Caki2 (cell line): Measurements from ENCODE around the gene DDHD1. TPM values are rescaled to one million over a fixed set of nuclear protein-coding genes. Genes with fewer than 3 reads are reported as not detected.

Experiments
- DNase-seq: peaks from one replicate; pipeline ENCODE4 v3.0.0-alpha.2; 2015; ENCODE audit warnings: low read depth
- in situ Hi-C: cut with HindIII; loops from 2 replicates; pipeline ENCODE4 v1.10.0; 2016; ENCODE audit warnings: low sequenced_read_pairs, low pct_unique_long_range_greater_than_20kb, mixed read lengths
- total RNA-seq: library from RNA; depleted of rRNA; stranded (reverse); fragments of >200 nt; shearing (Covaris generic); gene quantifications from 2 replicates; pipeline ENCODE4 v1.2.3, GENCODE V29; 2014; ENCODE audit warnings: low replicate concordance

Gene DDHD1
- total RNA-seq, 1 experiment from 2014 or later = 3.7 TPM

- in situ Hi-C loops = no loop called here
- DNase-seq = no peak
These were observed 105.6 kb downstream of the DDHD1 start for GRCh38 chr14:53047307-53048069.

- DNase-seq = no peak
- in situ Hi-C loops = no loop called here
These were observed 108.6 kb downstream of the DDHD1 start for GRCh38 chr14:53044486-53044885.

- in situ Hi-C loops = no loop called here
- no peak for DNase-seq
These were observed 110.0 kb downstream of the DDHD1 start for GRCh38 chr14:53043027-53043581.

- in situ Hi-C loops = no loop called here
- no peak for DNase-seq
These were observed 110.6 kb downstream of the DDHD1 start for GRCh38 chr14:53042480-53042879.

GRCh38 chr14:53041067-53041466 lies 112.1 kb downstream of the DDHD1 start:
- in situ Hi-C loops = no loop called here
- no peak for DNase-seq

DNA sequence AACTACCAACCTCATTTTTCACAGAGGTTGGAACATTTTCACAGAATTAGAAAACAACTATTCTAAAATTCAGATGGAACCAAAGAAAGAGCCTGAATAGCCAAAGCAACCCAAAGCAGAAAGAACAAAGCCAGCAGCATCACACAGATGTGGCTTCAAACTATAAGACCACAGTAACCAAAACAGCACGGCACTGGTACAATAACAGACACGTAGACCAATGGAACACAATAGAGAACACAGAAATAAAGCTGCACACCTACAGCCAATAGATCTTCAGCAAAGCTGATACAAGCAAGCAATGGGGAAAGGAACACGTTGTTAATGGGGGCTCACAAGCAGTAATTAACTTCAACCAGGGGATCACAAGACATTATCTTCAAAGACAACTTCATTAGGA lies 114.5 kb downstream of the DDHD1 start:
- in situ Hi-C loops = no loop called here
- DNase-seq = no peak

DNA sequence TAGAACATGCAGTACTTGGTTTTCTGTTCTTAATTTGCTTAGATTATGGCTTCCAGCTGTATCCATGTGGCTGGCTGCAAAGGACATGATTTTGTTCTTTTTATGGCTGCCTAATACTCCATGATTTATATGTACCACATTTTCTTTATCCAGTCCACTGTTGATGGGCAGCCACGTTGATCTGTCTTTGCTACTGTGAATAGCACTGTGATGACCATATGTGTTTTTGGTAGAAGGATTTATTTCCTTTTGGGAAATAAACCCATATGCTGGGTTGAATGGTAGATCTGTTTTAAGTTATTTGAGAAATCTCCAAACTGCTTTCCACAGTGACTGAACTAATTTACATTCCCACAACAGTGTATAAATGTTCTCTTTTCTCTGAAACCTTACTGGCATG lies 116.1 kb downstream of the DDHD1 start:
- in situ Hi-C loops = no loop called here
- no peak for DNase-seq

DNA sequence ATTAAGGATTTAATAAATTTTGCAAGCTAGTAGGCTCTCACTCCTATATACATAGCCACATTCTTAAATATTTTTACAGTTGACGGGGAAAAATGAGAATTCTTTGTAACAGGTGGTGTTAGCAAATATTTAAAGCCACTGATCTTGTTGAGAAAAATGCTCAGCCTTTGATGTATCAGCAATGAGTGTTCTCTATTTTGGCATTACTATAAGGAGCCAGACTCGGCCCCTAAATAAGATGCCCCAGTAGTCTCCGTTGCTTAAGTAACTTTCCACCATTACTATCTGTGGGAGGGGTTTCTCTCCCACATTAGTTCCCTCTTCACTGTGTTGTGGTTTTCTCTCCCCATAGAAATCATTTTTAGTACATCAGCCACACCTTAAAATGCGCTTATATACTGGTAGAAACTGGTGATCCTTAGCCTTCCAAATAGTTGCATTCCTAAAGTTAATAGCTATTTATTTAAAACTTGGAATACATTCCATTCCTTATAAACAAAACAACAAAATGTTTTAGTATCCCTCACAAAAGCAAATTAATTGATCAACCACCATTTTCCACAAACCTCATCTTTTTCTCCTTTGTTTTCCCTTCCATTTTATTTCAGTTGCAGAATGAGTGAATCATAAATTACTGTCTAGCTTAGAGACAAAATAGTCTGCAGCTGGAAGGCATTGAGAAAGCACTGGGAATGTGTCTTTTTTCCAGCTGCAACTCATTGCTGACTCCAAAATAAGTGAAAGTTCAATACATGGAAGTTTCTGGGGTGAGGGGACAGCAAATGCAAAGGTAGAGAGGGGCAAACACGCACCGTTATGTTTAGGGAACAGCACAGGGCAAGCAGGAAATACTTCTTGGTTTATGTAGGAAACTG lies 117.5 kb downstream of the DDHD1 start:
- in situ Hi-C loops = no loop called here
- no peak for DNase-seq

DNA sequence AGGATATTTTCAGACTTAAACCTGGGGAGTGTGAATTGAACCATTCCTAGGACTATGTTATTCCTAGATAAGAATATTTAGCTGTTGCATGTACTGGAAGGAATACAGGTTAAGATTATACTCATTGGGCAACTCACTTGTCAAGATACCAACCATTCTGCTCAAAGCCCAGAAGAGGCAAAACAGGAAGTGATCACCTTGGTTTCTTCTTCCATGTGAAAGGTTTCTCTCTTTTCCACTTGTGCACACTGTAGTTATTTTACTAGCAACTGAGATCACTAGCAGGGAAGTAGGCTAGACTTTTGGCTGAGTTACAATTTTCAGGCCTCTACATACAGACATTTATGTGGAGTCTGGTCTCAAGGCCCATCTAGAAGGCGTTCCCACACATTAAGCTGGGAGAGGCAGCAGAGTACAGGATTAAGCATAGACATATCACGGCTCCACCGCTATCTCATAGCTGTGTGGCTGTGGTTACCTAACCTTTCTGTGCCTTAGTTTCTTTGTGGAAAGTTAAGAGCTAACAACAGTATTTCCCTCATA lies 118.4 kb downstream of the DDHD1 start:
- in situ Hi-C loops = no loop called here
- no peak for DNase-seq

- no peak for DNase-seq
- in situ Hi-C loops = no loop called here
These were observed 119.1 kb downstream of the DDHD1 start for GRCh38 chr14:53034036-53034435.

GRCh38 chr14:53032838-53033390 lies 120.2 kb downstream of the DDHD1 start:
- no peak for DNase-seq
- in situ Hi-C loops = no loop called here

DNA sequence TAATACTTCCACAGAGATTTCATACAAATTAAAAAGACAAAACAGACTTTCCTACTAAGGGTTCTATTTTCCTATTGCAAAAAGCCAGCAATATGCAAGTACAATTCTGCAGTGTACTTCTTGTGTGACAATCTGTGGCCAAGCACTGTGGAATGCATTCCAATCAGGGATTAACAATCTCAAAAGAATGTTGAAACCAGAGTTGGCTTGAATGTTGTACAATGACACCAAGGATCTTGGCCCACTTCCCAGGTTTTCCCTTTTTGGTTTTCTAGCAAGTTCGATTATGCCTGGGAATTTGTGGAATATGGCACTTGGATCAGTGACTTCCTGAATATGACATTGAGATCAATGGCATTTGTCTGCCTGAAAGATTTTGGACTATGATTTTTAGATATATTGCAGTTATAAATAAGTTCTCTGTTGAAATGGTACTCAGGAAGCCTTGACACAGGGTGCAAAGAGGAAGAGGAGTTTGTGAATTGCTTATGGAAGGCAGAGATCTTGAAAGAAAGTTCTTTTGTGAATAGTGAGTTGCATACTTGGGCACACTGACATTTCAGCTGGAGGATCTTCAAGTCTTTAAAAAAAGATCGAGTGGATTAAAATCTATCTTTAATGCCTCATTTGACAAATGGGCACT lies 120.8 kb downstream of the DDHD1 start:
- no peak for DNase-seq
- in situ Hi-C loops = no loop called here

GRCh38 chr14:53027562-53027961 lies 125.6 kb downstream of the DDHD1 start:
- no peak for DNase-seq

DNA sequence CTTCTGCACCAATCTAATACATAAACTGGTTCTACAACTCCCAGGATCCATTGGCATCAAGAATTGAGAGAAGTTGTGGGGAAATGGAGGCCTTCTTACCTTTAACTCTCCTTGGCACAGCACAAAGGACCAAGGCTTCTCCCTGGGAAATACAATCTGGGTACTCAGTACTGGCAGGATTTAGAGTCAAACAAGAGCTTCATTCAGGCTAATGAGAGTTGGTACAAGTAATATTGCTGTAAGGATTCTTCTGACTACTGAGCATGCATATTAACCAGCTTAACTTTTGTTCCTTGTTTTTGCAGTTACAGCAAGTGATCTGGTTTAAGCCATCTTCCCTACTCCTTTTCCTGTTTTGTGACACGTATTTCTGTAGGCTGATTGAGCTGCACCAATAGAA lies 126.1 kb downstream of the DDHD1 start:
- in situ Hi-C loops = no loop called here
- no peak for DNase-seq

More at GRCh38 chr14:53027562-53027961, 125.6 kb downstream of the DDHD1 start:
- in situ Hi-C loops = no loop called here

DNA sequence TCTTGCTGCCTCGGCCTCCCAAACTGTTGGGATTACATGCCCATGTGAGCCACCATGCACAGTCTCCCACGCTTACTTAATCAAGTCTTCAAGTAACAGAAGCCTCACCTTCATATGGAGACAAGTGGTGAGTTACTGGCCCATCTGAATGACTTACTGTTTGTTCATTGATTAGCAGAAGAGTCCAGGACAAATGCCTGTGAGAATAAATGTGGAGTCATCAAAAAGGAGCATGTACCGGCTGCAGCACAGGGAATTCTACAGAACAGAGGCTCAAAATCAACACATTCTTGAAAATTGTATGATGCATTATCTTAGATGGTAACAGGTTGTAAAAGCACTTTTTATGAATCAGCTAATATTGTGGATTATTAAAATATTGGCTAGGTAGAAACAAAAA lies 129.8 kb downstream of the DDHD1 start:
- DNase-seq = no peak
- in situ Hi-C loops = no loop called here

- DNase-seq = no peak
- in situ Hi-C loops = no loop called here
These were observed 130.5 kb downstream of the DDHD1 start for GRCh38 chr14:53022593-53022992.

- DNase-seq = no peak
- in situ Hi-C loops = no loop called here
These were observed 132.8 kb downstream of the DDHD1 start for GRCh38 chr14:53020193-53020932.

- no peak for DNase-seq
- in situ Hi-C loops = no loop called here
These were observed 133.7 kb downstream of the DDHD1 start for GRCh38 chr14:53019406-53019805.
